Bronchial epithelial cell (primary cell): ENCODE data around the gene NLRP1. TPM values are rescaled to one million over a fixed set of nuclear protein-coding genes. Genes with fewer than 3 reads are reported as not detected.

Experiments used
- DNase-seq: peaks from one replicate; pipeline ENCODE4 v3.0.0-alpha.2; 2010; ENCODE audit warnings: low read depth
- FAIRE-seq: peaks from 2 replicates; lab custom pipeline; 2011; peaks lifted over from hg19 to GRCh38; lab: Jason Lieb, UNC
- H3K27me3 ChIP-seq: 2 replicates; pipeline ENCODE4 v1.5.1; 2011; ENCODE audit warnings: low read length; ENCODE audit not compliant: control insufficient read depth, insufficient read depth
- H3K36me3 ChIP-seq: 2 replicates; pipeline ENCODE4 v1.5.1; 2011; ENCODE audit warnings: low read length; ENCODE audit not compliant: control insufficient read depth, insufficient read depth
- H3K4me3 ChIP-seq: 2 replicates; pipeline ENCODE4 v1.5.1; 2011; ENCODE audit warnings: mild to moderate bottlenecking, low read depth, low read length, control low read depth
- CTCF ChIP-seq: IDR thresholded peaks from 2 replicates; pipeline ENCODE4 v1.5.1; 2011; ENCODE audit warnings: mild to moderate bottlenecking, moderate library complexity, low read length, control low read depth, inconsistent platforms; ENCODE audit not compliant: insufficient read depth, severe bottlenecking
- total RNA-seq: library from RNA; depleted of rRNA; stranded (reverse); fragments of >200 nt; gene quantifications from 2 replicates; pipeline ENCODE4 v1.2.1, GENCODE V29; 2014

Gene NLRP1
- total RNA-seq, 1 donor from 2014 or later = 12.9 TPM

- DNase-seq (peak; percentile 13), FAIRE-seq (peak; percentile 94)
- Histone ChIP-seq H3K36me3 (peaks cover 18% of the 10 kb centered on the region), H3K4me3 (no peak overlapping the region), H3K27me3 (no peaks in the 10 kb centered on the region)
- no peak for TF ChIP-seq CTCF
Measured at GRCh38 chr17:5545051-5545987, 39.0 kb downstream of the NLRP1 start.

GRCh38 chr17:5544115-5544514, 40.2 kb downstream of the NLRP1 start:
- no peak for TF ChIP-seq CTCF
- Histone ChIP-seq H3K36me3 (peaks cover 24% of the 10 kb centered on the region), H3K27me3 (no peaks in the 10 kb centered on the region), H3K4me3 (no peak overlapping the region)
- FAIRE-seq (no peak), DNase-seq (no peak)

GRCh38 chr17:5541610-5542202, 42.6 kb downstream of the NLRP1 start:
- Histone ChIP-seq H3K27me3 (no peaks in the 10 kb centered on the region), H3K4me3 (no peak overlapping the region), H3K36me3 (peaks cover 26% of the 10 kb centered on the region)
- DNase-seq = no peak
- no peak for TF ChIP-seq CTCF
- no peak for FAIRE-seq

- TF ChIP-seq CTCF = no peak
- H3K27me3 ChIP-seq = no peaks in the 10 kb centered on the region
- DNase-seq (no peak), FAIRE-seq (no peak)
- H3K36me3 ChIP-seq = peaks cover 27% of the 10 kb centered on the region
- H3K4me3 ChIP-seq = no peak overlapping the region
Measured at GRCh38 chr17:5540321-5540720, 44.0 kb downstream of the NLRP1 start.

GRCh38 chr17:5539286-5539685, 45.0 kb downstream of the NLRP1 start:
- Histone ChIP-seq H3K27me3 (no peaks in the 10 kb centered on the region), H3K4me3 (no peak overlapping the region), H3K36me3 (peaks cover 31% of the 10 kb centered on the region)
- no peak for TF ChIP-seq CTCF
- DNase-seq (no peak), FAIRE-seq (no peak)
